ENCODE measurements around the gene ENO1.

ENO1 gene

GRCh38 chr1:8874230-8875201 is 4.0 kb downstream of the ENO1 start:
- peaks cover 67% of the 10 kb centered on the region for H3K36me3 Mint-ChIP-seq (ENCODE audit: insufficient read depth)
- DNase-seq (ENCODE audit: low spot score in 2 of 2) (no peak), ATAC-seq (replicated peaks; ENCODE audit: extremely low read depth, poor library complexity, severe bottlenecking) (no peak)
- peak overlapping the region; percentile 82 for H3K4me3 Mint-ChIP-seq
- H3K4me1 Mint-ChIP-seq = peaks cover 53% of the 10 kb centered on the region
- peak overlapping the region; percentile 91 for H3K27ac Mint-ChIP-seq (ENCODE audit: low read depth)
- no peaks in the 10 kb centered on the region for H3K27me3 Mint-ChIP-seq
- no peaks in the 10 kb centered on the region for H3K9me3 Mint-ChIP-seq

DNA sequence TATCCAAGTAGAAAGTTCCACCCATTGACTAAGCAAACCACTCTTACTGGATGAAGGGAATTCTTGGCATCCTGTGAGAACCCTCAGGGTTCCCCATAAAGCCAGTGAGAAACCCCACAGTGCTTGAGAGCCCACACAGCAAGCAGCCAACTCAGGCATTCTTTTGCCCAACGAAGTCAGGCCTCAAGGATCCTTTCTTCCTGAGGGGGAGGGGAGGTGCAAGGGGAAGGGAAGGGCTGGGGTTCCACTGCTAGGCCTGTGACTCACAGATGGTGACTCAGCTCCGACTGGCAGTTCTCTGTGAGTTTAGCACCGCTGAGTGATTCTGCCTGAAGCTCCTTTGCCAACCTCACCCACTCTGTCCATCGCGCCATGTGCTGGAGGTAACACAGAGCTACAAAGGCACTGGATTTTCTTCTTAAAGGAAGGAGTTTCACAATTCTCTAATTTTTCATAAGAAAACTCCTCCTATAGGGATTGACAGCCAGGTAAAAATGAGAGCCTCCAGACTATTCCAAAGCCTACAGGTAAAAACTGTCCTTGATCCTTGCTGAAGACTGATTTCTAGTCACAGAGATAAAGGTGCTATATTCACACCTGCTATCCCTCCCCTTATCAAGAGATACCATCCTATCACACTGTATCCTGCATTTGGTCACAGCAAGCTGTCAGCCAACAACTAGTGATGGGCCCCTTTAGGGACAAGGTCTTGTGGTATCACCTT is 4.8 kb downstream of the ENO1 start:
- H3K27ac Mint-ChIP-seq (ENCODE audit: low read depth) = peak overlapping the region; percentile 44
- no peaks in the 10 kb centered on the region for H3K27me3 Mint-ChIP-seq
- H3K4me1 Mint-ChIP-seq = peaks cover 56% of the 10 kb centered on the region
- H3K36me3 Mint-ChIP-seq (ENCODE audit: insufficient read depth) = peaks cover 70% of the 10 kb centered on the region
- DNase-seq (ENCODE audit: low spot score in 2 of 2) (peak in 1 of 2 donors; percentile 40), ATAC-seq (replicated peaks; ENCODE audit: extremely low read depth, poor library complexity, severe bottlenecking) (no peak)
- no peaks in the 10 kb centered on the region for H3K9me3 Mint-ChIP-seq
- peak overlapping the region; percentile 20 for H3K4me3 Mint-ChIP-seq

DNA sequence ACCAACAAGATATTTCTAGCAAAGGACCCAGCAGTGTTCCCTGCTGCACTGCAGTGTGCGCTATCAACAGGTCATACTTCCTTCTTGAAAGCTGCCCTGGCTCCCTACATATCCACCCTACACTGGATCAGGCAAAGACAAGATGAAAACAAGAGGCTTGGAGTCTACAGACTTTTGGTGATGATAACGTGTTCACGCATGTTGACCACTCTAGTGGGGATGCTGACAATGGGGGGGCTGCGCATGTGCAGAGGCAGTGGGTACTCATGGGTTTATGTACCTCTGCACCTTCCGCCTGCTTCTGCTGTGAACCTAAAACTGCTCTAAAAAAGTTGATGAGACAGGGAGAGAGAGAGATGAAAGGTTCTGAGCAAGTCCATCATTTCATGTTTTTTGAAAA is 5.5 kb downstream of the ENO1 start:
- ATAC-seq (replicated peaks; ENCODE audit: extremely low read depth, poor library complexity, severe bottlenecking) = no peak
- H3K27ac Mint-ChIP-seq (ENCODE audit: low read depth) = peak overlapping the region; percentile 44
- H3K9me3 Mint-ChIP-seq = no peaks in the 10 kb centered on the region
- peaks cover 69% of the 10 kb centered on the region for H3K36me3 Mint-ChIP-seq (ENCODE audit: insufficient read depth)
- no peaks in the 10 kb centered on the region for H3K27me3 Mint-ChIP-seq
- no peak for DNase-seq (ENCODE audit: low spot score in 2 of 2)
- H3K4me3 Mint-ChIP-seq = no peak overlapping the region
- peaks cover 57% of the 10 kb centered on the region for H3K4me1 Mint-ChIP-seq

GRCh38 chr1:8871965-8872399 is 6.5 kb downstream of the ENO1 start:
- ATAC-seq (replicated peaks; ENCODE audit: extremely low read depth, poor library complexity, severe bottlenecking) (no peak), DNase-seq (ENCODE audit: low spot score in 2 of 2) (no peak)
- no peaks in the 10 kb centered on the region for H3K27me3 Mint-ChIP-seq
- H3K36me3 Mint-ChIP-seq (ENCODE audit: insufficient read depth) = peaks cover 67% of the 10 kb centered on the region
- H3K4me3 Mint-ChIP-seq = no peak overlapping the region
- no peaks in the 10 kb centered on the region for H3K9me3 Mint-ChIP-seq
- peaks cover 61% of the 10 kb centered on the region for H3K4me1 Mint-ChIP-seq
- no peak overlapping the region for H3K27ac Mint-ChIP-seq (ENCODE audit: low read depth)

GRCh38 chr1:8871539-8871935 is 6.9 kb downstream of the ENO1 start:
- H3K36me3 Mint-ChIP-seq (ENCODE audit: insufficient read depth) = peaks cover 68% of the 10 kb centered on the region
- no peak overlapping the region for H3K4me3 Mint-ChIP-seq

GRCh38 chr1:8870616-8871538 is 7.6 kb downstream of the ENO1 start:
- H3K4me1 Mint-ChIP-seq = peaks cover 53% of the 10 kb centered on the region
- peak overlapping the region; percentile 76 for H3K27ac Mint-ChIP-seq (ENCODE audit: low read depth)
- no peaks in the 10 kb centered on the region for H3K27me3 Mint-ChIP-seq
- no peak overlapping the region for H3K4me3 Mint-ChIP-seq
- ATAC-seq (replicated peaks; ENCODE audit: extremely low read depth, poor library complexity, severe bottlenecking) (no peak), DNase-seq (ENCODE audit: low spot score in 2 of 2) (no peak)
- H3K36me3 Mint-ChIP-seq (ENCODE audit: insufficient read depth) = peaks cover 71% of the 10 kb centered on the region
- no peaks in the 10 kb centered on the region for H3K9me3 Mint-ChIP-seq

More at GRCh38 chr1:8871539-8871935, 6.9 kb downstream of the ENO1 start:
- no peaks in the 10 kb centered on the region for H3K27me3 Mint-ChIP-seq
- DNase-seq (ENCODE audit: low spot score in 2 of 2) = no peak
- no peak for ATAC-seq (replicated peaks; ENCODE audit: extremely low read depth, poor library complexity, severe bottlenecking)
- H3K4me1 Mint-ChIP-seq = peaks cover 59% of the 10 kb centered on the region
- H3K27ac Mint-ChIP-seq (ENCODE audit: low read depth) = no peak overlapping the region
- no peaks in the 10 kb centered on the region for H3K9me3 Mint-ChIP-seq

GRCh38 chr1:8870103-8870502 is 8.4 kb downstream of the ENO1 start:
- Mint-ChIP-seq H3K9me3 (no peaks in the 10 kb centered on the region), H3K36me3 (ENCODE audit: insufficient read depth) (peaks cover 71% of the 10 kb centered on the region), H3K27ac (ENCODE audit: low read depth) (no peak overlapping the region), H3K4me1 (peaks cover 46% of the 10 kb centered on the region), H3K4me3 (no peak overlapping the region), H3K27me3 (no peaks in the 10 kb centered on the region)
- DNase-seq (ENCODE audit: low spot score in 2 of 2) = no peak
- ATAC-seq (replicated peaks; ENCODE audit: extremely low read depth, poor library complexity, severe bottlenecking) = no peak

DNA sequence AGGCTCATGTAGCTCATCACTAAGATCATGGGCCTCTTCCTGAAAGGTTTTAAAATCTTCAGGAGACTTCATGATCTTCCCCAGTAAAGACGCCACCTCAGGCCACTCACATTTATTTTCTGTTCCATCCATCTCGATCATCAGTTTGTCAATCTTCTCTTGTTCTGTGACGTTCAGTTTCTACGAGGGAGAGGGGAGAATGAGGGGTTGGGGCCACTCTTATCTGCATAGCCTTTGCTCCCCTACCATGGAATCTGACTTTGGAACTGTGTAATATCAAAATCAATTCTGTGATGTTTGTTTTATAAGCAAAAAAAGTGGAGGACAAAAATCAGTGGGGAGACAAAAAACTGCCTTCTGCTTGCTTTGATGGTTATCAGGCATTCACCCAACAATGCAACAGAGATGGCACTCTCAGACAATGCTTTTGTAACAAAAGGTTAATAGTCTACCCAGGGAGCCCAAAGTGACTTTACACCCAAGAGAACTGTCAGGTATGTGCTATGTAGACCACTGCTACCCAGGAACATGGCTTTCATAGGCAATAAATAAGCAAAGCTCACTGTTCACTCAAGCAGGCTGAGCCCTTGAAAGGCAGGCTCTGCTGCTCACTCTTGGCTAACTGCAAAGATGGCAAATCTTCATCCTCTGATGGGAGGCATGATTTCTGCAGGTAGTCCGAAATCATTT is 10.5 kb downstream of the ENO1 start:
- H3K36me3 Mint-ChIP-seq (ENCODE audit: insufficient read depth) = peaks cover 70% of the 10 kb centered on the region
- no peaks in the 10 kb centered on the region for H3K27me3 Mint-ChIP-seq
- no peak overlapping the region for H3K4me3 Mint-ChIP-seq
- H3K4me1 Mint-ChIP-seq = peaks cover 30% of the 10 kb centered on the region
- no peaks in the 10 kb centered on the region for H3K9me3 Mint-ChIP-seq
- peak overlapping the region; percentile 19 for H3K27ac Mint-ChIP-seq (ENCODE audit: low read depth)
- DNase-seq (ENCODE audit: low spot score in 2 of 2) (no peak), ATAC-seq (replicated peaks; ENCODE audit: extremely low read depth, poor library complexity, severe bottlenecking) (no peak)

DNA sequence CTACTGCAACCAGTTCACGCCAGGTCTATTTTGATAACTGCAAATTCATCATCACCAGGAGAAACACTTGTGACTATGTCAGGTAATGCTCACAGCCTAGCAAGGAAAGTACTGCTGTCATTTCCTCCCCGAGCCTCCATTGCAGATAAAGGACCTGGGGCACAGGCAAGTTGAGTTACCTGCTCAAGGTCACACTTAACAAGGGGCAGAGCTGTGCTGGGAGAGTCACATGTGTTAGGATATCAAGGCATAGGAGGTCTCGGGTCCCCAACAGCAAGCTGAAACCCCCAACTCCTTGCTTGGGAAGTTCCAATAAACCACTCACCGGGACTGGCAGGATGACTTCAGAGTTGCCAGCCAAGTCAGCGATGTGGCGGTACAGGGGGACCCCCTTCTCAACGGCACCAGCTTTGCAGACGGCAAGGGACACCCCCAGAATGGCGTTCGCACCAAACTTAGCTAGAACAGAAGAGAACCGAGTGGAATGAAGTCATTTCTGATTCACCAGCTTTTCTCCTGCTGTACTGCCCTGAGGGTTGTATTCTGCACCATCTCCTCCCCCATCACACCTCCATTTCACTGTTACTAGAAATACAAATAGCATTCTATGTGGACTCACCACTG is 11.6 kb downstream of the ENO1 start:
- Mint-ChIP-seq H3K4me3 (no peak overlapping the region), H3K36me3 (ENCODE audit: insufficient read depth) (peaks cover 77% of the 10 kb centered on the region), H3K4me1 (peaks cover 21% of the 10 kb centered on the region)

GRCh38 chr1:8866173-8866791 is 12.2 kb downstream of the ENO1 start:
- Mint-ChIP-seq H3K27me3 (no peaks in the 10 kb centered on the region), H3K4me3 (no peak overlapping the region), H3K36me3 (ENCODE audit: insufficient read depth) (peaks cover 82% of the 10 kb centered on the region), H3K9me3 (no peaks in the 10 kb centered on the region), H3K4me1 (peaks cover 21% of the 10 kb centered on the region), H3K27ac (ENCODE audit: low read depth) (peak overlapping the region; percentile 19)
- ATAC-seq (replicated peaks; ENCODE audit: extremely low read depth, poor library complexity, severe bottlenecking) (no peak), DNase-seq (ENCODE audit: low spot score in 2 of 2) (no peak)

More for the DNA sequence above, 11.6 kb downstream of the ENO1 start:
- Mint-ChIP-seq H3K9me3 (no peaks in the 10 kb centered on the region), H3K27ac (ENCODE audit: low read depth) (peak overlapping the region; percentile 19), H3K27me3 (no peaks in the 10 kb centered on the region)
- no peak for DNase-seq (ENCODE audit: low spot score in 2 of 2)
- ATAC-seq (replicated peaks; ENCODE audit: extremely low read depth, poor library complexity, severe bottlenecking) = no peak

DNA sequence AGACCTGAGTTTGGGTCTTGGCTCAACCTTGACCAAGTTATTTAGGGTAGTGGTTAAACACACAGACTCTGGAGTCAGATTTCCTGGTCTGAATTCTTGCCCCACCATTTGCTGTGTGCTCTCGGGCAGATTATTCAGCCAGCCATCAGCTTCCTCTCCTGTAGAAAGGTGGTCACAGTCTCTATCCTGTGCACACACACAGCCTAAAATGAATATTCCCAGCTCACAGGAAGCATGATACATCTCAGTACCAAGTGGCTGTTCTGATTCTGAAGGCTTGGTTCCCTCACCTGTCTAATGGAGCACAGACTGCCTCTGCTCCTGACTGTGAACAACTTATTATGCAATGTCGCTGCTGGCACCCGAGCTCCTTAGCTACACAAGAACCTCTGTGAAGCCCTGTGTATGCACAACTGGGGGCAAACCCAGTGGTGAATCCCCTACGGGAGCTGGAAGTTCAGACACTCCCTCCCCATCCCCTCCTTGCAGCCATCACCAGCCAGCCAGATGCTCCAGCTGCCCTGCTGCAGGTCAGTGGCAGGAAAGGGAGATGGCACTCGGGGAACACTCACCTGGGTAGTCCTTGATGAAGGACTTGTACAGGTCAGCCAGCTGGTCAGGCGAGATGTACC is 13.7 kb downstream of the ENO1 start:
- peaks cover 23% of the 10 kb centered on the region for H3K4me1 Mint-ChIP-seq
- no peak overlapping the region for H3K4me3 Mint-ChIP-seq
- H3K27ac Mint-ChIP-seq (ENCODE audit: low read depth) = no peak overlapping the region
- no peaks in the 10 kb centered on the region for H3K27me3 Mint-ChIP-seq
- no peaks in the 10 kb centered on the region for H3K9me3 Mint-ChIP-seq
- no peak for ATAC-seq (replicated peaks; ENCODE audit: extremely low read depth, poor library complexity, severe bottlenecking)
- H3K36me3 Mint-ChIP-seq (ENCODE audit: insufficient read depth) = peaks cover 82% of the 10 kb centered on the region
- DNase-seq (ENCODE audit: low spot score in 2 of 2) = no peak

Measured in central memory CD8-positive, alpha-beta T cell (primary cell).